K562 (cell line): Measurements from ENCODE around the gene KPTN. TPM values are rescaled to one million over a fixed set of nuclear protein-coding genes. Genes with fewer than 3 reads are reported as not detected.

Experiments used
- ADNP ChIP-seq: fragments of 200-800 bp; sonication (Bioruptor generic); IDR thresholded peaks from 2 replicates; pipeline ENCODE4 v1.6.1; 2016; ENCODE audit warnings: missing genetic modification characterization, missing compliant biosample characterization
- ATF7 ChIP-seq: fragments of 450-650 bp; IDR thresholded peaks from 2 replicates; pipeline ENCODE4 v1.7.1; 2014; ENCODE audit warnings: mild to moderate bottlenecking, moderate library complexity
- CREM ChIP-seq: IDR thresholded peaks from 2 replicates; pipeline ENCODE4 v1.6.1; 2014; ENCODE audit warnings: antibody characterized with exemption, low read depth
- MTA1 ChIP-seq: fragments of 450-650 bp; IDR thresholded peaks from 2 replicates; pipeline ENCODE4 v1.6.1; 2017; ENCODE audit warnings: borderline replicate concordance
- PREB ChIP-seq: sonication (generic); formaldehyde crosslinking; IDR thresholded peaks from 2 replicates; pipeline ENCODE4 v1.8.1; 2023; ENCODE audit warnings: mild to moderate bottlenecking, missing genetic modification reagents
- REST ChIP-seq, 2 experiments: fragments of 450-650 bp; formaldehyde crosslinking in 1 of 2; IDR thresholded peaks; 2 replicates each; pipeline versions ENCODE4 v1.4.0 to v1.6.1; 2014 to 2020; ENCODE audit warnings: mild to moderate bottlenecking in 2 of 2, borderline replicate concordance in 1 of 2, low read depth in 1 of 2
- STAG1 ChIP-seq: sonication (generic); formaldehyde crosslinking; IDR thresholded peaks from 2 replicates; pipeline ENCODE4 v1.5.0; 2020; ENCODE audit warnings: missing genetic modification reagents, borderline replicate concordance
- THAP12 ChIP-seq: fragments of 250-450 bp; sonication (Bioruptor Pico); IDR thresholded peaks from 2 replicates; pipeline ENCODE4 v1.9.0; 2021; ENCODE audit warnings: mild to moderate bottlenecking, inconsistent platforms
- XRCC5 ChIP-seq: fragments of 200-400 bp; formaldehyde crosslinking; IDR thresholded peaks from 2 replicates; pipeline ENCODE4 v1.6.1; 2017; ENCODE audit warnings: low read depth, mild to moderate bottlenecking, low read length
- ZNF668 ChIP-seq: fragments of 250-450 bp; sonication (Bioruptor Pico); IDR thresholded peaks from 2 replicates; pipeline ENCODE4 v1.8.0; 2022; ENCODE audit warnings: mild to moderate bottlenecking, inconsistent platforms
- polyA plus RNA-seq, 8 experiments: library from polyadenylated mRNA; depleted of rRNA in 4 of 8; stranded (reverse) in 5 of 8; unstranded in 3 of 8; fragments of >200 nt; fragmentation: Nextera tagmentation in 2 of 8; fragmentation: Illumina TruSeq in 1 of 8; extraction: Ambion mirVana in 2 of 8; extraction: Trizol in 1 of 8; gene quantifications; 2 replicates each; pipeline versions ENCODE4 v1.2.1 to v1.2.3, GENCODE V29; 2011 to 2014; ENCODE audit warnings: inconsistent platforms in 1 of 8, missing spikeins in 1 of 8
- total RNA-seq, 7 experiments: library from RNA; depleted of rRNA in 6 of 7; stranded (reverse); fragments of >200 nt in 6 of 7; fragmentation: Illumina TruSeq in 2 of 7; extraction: Trizol in 2 of 7; gene quantifications; 2 replicates each; pipeline versions ENCODE4 v1.2.1 to v1.2.3, GENCODE V29; 2011 to 2021; ENCODE audit warnings: low replicate concordance in 1 of 7
- TF ChIP-seq, protein P1 (sequence below), 3 experiments: IDR thresholded peaks in 2 of 3; conservative IDR thresholded peaks in 1 of 3; 2 replicates each; pipeline ENCODE4 v1.5.1; 2011 to 2012; ENCODE audit warnings: low read length in 3 of 3, mild to moderate bottlenecking in 3 of 3, control low read depth in 2 of 3, improper control_type of control experiment in 1 of 3, inconsistent platforms in 1 of 3, low read depth in 1 of 3, mixed read lengths in 1 of 3, moderate library complexity in 1 of 3; ENCODE audit not compliant: insufficient read depth in 2 of 3
- TF ChIP-seq, protein P2 (sequence below): sonication (generic); formaldehyde crosslinking; IDR thresholded peaks from 2 replicates; pipeline ENCODE4 v1.8.0; 2022; ENCODE audit warnings: mild to moderate bottlenecking, missing genetic modification reagents

Gene KPTN
- total and polyA plus RNA-seq, 9 of the 15 experiments (the other 6 are each of a cell fraction or from before 2014, with no cell fraction given): 0.56 to 18.2 (median 8.5) TPM

- TF ChIP-seq REST (IDR thresholded peaks at IDR 0.05; ENCODE audit: borderline replicate concordance) (peak; percentile 94), REST (CRISPR knock-in tag; IDR thresholded peaks at IDR 0.05; ENCODE audit: low read depth) (no peak), ADNP (tag) (no peak), ATF7 (no peak), THAP12 (CRISPR knock-in tag) (no peak), PREB (CRISPR knock-in tag) (no peak), MTA1 (no peak), XRCC5 (no peak), ZNF668 (CRISPR knock-in tag) (no peak), STAG1 (peak; percentile 97), CREM (peak; percentile 58; the same call in 1 of the 2 replicates)
- TF ChIP-seq, protein P1, sequence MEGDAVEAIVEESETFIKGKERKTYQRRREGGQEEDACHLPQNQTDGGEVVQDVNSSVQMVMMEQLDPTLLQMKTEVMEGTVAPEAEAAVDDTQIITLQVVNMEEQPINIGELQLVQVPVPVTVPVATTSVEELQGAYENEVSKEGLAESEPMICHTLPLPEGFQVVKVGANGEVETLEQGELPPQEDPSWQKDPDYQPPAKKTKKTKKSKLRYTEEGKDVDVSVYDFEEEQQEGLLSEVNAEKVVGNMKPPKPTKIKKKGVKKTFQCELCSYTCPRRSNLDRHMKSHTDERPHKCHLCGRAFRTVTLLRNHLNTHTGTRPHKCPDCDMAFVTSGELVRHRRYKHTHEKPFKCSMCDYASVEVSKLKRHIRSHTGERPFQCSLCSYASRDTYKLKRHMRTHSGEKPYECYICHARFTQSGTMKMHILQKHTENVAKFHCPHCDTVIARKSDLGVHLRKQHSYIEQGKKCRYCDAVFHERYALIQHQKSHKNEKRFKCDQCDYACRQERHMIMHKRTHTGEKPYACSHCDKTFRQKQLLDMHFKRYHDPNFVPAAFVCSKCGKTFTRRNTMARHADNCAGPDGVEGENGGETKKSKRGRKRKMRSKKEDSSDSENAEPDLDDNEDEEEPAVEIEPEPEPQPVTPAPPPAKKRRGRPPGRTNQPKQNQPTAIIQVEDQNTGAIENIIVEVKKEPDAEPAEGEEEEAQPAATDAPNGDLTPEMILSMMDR (IDR thresholded peaks at IDR 0.05 in 2 of 3, conservative IDR thresholded peaks at IDR 0.05 in 1 of 3; ENCODE audit: insufficient read depth in 2 of 3, low read depth in 1 of 3, low read length in 3 of 3): peak; percentile 89 to 93 (median 93)
- TF ChIP-seq, protein P2, sequence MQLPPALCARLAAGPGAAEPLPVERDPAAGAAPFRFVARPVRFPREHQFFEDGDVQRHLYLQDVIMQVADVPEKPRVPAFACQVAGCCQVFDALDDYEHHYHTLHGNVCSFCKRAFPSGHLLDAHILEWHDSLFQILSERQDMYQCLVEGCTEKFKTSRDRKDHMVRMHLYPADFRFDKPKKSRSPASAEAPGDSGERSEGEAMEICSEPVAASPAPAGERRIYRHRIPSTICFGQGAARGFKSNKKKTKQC (CRISPR knock-in tag): no peak
Observed at GRCh38 chr19:47436712-47437401, 47.2 kb downstream of the KPTN start (continued).
